Measurements from ENCODE around the gene CAPN14.

GRCh38 chr2:31239593-31240177, 22.4 kb upstream of the CAPN14 start:
- no peak for TF ChIP-seq CTCF (IDR thresholded peaks at IDR 0.05)
- TF ChIP-seq POLR2A (IDR thresholded peaks at IDR 0.05), result no peak

All from uterus (tissue), 2 donors.